Astrocyte (in vitro differentiated cells and primary cell): ENCODE measurements around the gene RADX.

ENCODE experiments used
- EZH2 ChIP-seq: IDR thresholded peaks from 2 replicates; pipeline ENCODE4 v1.6.1; 2012; ENCODE audit warnings: mild to moderate bottlenecking, low read length, inconsistent platforms; ENCODE audit not compliant: insufficient read depth
- TF ChIP-seq, protein P1 (sequence below): IDR thresholded peaks from 2 replicates; pipeline ENCODE4 v1.5.1; 2011; ENCODE audit warnings: low read depth, mild to moderate bottlenecking, inconsistent platforms, low read length, moderate library complexity; ENCODE audit not compliant: insufficient read depth

DNA sequence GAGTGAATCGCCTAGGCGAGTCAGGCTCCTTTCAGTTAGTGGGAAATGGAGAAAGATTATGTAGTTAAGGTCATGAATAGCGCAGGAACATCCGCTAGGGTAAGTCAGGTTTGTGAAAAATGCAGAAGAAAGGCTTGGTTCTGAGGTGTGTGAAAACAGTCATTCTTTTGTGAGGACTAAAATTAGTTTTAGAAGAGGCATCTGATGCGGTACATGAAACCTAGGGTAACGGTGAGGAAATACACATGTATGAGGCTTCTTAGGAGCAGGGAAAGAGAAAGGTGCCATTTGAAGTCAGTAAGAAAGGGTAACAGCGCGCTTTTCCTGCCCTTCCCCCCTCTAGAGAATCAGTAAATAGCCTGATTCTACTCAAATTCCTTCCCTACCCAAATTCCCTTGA lies 114.2 kb downstream of the RADX start:
- TF ChIP-seq, protein P1, sequence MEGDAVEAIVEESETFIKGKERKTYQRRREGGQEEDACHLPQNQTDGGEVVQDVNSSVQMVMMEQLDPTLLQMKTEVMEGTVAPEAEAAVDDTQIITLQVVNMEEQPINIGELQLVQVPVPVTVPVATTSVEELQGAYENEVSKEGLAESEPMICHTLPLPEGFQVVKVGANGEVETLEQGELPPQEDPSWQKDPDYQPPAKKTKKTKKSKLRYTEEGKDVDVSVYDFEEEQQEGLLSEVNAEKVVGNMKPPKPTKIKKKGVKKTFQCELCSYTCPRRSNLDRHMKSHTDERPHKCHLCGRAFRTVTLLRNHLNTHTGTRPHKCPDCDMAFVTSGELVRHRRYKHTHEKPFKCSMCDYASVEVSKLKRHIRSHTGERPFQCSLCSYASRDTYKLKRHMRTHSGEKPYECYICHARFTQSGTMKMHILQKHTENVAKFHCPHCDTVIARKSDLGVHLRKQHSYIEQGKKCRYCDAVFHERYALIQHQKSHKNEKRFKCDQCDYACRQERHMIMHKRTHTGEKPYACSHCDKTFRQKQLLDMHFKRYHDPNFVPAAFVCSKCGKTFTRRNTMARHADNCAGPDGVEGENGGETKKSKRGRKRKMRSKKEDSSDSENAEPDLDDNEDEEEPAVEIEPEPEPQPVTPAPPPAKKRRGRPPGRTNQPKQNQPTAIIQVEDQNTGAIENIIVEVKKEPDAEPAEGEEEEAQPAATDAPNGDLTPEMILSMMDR, result no peak
- TF ChIP-seq EZH2, result no peak
